HUES48 (cell line): ENCODE results near the gene GSAP.
"Not testable (repeated sequence)": the region's sequence is repeated elsewhere in the genome, so short reads cannot be mapped to it uniquely, and the experiment has no call there.

Experiments used
- H3K27ac ChIP-seq: one replicate; pipeline ENCODE4 v1.7.0; 2013; ENCODE audit warnings: low read depth, low read length, inconsistent platforms
- H3K27me3 ChIP-seq: 2 replicates; pipeline ENCODE4 v1.6.1; 2013; ENCODE audit warnings: mild to moderate bottlenecking, low read length; ENCODE audit not compliant: control insufficient read depth, insufficient read depth
- H3K36me3 ChIP-seq: 2 replicates; pipeline ENCODE4 v1.6.1; 2013; ENCODE audit warnings: low read length; ENCODE audit not compliant: control insufficient read depth, insufficient read depth
- H3K4me1 ChIP-seq: 2 replicates; pipeline ENCODE4 v1.6.1; 2013; ENCODE audit warnings: mild to moderate bottlenecking, low read length; ENCODE audit not compliant: control insufficient read depth, insufficient read depth
- H3K4me3 ChIP-seq: 2 replicates; pipeline ENCODE4 v1.5.1; 2013; ENCODE audit warnings: mild to moderate bottlenecking, low read depth, low read length
- H3K9ac ChIP-seq: 2 replicates; pipeline ENCODE4 v1.6.1; 2013; ENCODE audit warnings: mild to moderate bottlenecking, low read depth, low read length, moderate library complexity
- H3K9me3 ChIP-seq: 2 replicates; pipeline ENCODE4 v1.6.1; 2013; ENCODE audit warnings: low read length; ENCODE audit not compliant: control insufficient read depth, insufficient read depth

Gene GSAP

DNA sequence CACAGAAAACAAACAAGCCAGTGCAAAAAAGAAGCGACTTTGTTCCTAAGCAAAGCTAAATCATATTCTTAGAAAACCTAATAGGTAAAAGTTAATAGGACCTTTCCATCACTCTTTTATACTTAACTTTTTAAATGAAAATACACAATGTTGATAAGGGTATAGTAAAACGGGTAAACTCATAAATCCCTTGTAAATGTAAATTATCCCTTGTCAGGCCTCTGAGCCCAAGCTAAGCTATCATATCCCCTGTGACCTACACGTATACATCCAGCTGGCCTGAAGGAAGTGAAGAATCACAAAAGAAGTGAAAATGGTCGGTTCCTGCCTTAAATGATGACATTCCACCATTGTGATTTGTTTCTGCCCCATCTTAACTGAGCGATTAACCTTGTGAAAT, 76.4 kb downstream of the GSAP start:
- Histone ChIP-seq H3K27me3 (no peaks in the 10 kb centered on the region), H3K9ac (no peak overlapping the region), H3K27ac (no peak overlapping the region), H3K4me3 (no peak overlapping the region), H3K4me1 (no peaks in the 10 kb centered on the region), H3K36me3 (no peaks in the 10 kb centered on the region), H3K9me3 (no peaks in the 10 kb centered on the region)

DNA sequence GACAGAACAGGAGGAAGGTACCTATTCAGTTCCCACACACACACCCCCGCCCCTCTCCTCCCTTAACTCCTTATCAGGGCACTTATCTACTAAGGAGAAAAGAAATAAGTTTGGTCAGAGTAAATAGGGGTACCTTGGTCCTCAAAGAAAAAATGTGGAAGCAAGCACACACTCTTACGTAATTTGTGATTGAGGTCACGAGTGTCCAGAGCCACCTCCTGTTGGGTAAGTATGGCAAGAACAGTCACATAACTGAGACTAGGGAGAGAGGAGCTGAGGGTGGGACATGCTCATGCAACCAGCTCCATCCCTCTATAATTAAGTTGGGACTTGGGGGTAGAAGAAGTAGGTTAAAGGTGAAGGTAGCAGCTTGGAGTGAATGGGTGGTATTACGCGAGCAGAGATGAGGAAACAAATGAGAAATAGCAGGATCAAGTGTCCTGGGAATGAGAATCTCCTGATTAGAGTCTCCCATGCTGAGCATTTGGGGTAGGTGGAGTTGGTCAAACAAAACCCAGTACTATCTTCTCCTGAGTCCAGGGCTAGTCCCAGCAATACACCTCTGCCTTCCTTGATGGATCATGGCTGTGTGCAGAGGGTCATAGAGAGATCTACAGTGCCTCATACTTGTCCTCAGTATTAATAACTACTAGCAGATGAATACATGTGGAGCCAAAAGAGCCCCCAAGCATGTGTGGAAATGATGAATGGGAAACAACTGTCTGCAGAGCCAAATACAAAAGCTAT, 77.1 kb downstream of the GSAP start:
- Histone ChIP-seq H3K4me3 (no peak overlapping the region), H3K9me3 (no peaks in the 10 kb centered on the region), H3K9ac (no peak overlapping the region), H3K4me1 (no peaks in the 10 kb centered on the region), H3K27ac (no peak overlapping the region), H3K36me3 (no peaks in the 10 kb centered on the region), H3K27me3 (no peaks in the 10 kb centered on the region)

DNA sequence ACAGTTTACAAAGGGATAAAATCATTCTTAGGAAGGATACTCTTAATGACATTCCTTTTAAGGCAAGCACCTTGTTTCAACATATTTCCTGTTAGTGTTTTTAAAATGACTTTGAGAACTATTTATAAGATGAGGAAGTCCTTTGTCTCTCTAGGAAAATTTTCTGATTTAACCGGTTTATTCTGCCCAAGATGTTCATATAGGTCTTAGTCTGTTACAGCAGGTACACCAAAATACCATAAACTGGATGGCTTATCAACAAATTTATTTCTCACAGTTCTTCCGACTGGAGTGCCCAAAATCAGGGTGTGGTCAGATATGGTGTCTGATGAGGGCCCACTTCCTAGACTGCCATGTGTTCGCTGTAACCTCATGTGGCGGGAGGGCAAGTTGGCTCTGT, 77.9 kb downstream of the GSAP start:
- H3K36me3 ChIP-seq: no peaks in the 10 kb centered on the region
- H3K9me3 ChIP-seq: no peaks in the 10 kb centered on the region
- no peaks in the 10 kb centered on the region for H3K4me1 ChIP-seq
- no peaks in the 10 kb centered on the region for H3K27me3 ChIP-seq
- H3K9ac ChIP-seq: no peak overlapping the region
- H3K4me3 ChIP-seq: no peak overlapping the region
- H3K27ac ChIP-seq: no peak overlapping the region

DNA sequence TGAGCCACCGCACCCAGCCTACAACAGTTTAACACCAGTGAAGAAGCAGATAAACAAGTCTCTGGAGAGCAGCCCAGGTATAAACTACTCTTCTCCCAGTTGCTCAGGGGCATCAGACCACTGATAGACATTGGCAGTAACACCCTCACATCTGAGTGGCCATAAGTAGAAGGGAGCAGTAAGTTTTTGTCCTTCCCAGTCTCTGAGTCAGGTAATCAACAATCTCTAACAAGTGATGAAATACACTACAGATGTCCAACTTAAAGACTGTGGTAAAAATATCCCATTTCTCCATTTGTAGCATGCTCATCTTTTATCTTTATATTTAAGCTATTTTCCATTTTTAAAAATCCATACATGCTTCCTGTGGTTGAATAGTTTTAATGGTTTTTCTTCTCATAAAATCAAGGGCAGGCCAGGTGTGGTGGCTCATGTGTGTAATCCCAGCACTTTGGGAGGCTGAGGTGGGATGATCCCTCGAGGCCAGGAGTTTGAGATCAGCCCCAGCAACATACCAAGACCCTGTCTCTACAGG, 78.6 kb downstream of the GSAP start:
- no peak overlapping the region for H3K27ac ChIP-seq
- H3K36me3 ChIP-seq: no peaks in the 10 kb centered on the region
- no peaks in the 10 kb centered on the region for H3K27me3 ChIP-seq
- H3K4me3 ChIP-seq: no peak overlapping the region
- no peaks in the 10 kb centered on the region for H3K9me3 ChIP-seq
- H3K4me1 ChIP-seq: no peaks in the 10 kb centered on the region
- no peak overlapping the region for H3K9ac ChIP-seq

DNA sequence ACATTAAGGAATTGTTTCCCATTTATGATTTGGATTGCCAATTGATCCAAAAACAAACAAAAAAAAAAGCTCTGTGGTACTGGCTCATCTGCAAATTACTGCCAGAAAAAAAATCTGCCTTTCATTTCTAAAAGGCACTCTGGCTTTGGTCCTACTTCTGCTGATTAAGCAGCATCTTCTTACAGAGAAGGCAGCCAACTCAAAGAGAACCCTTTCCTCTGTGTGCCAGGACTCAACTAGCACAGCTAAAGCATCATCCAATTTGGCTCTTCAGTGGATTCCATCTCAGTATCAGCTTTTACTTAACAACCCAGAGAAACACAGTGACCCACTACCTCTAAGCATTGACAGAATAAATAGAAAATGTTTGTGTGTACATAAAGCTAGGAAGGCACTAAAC, 80.6 kb downstream of the GSAP start:
- no peaks in the 10 kb centered on the region for H3K4me1 ChIP-seq
- H3K27me3 ChIP-seq: no peaks in the 10 kb centered on the region
- H3K36me3 ChIP-seq: no peaks in the 10 kb centered on the region
- H3K9ac ChIP-seq: no peak overlapping the region
- no peak overlapping the region for H3K4me3 ChIP-seq
- no peaks in the 10 kb centered on the region for H3K9me3 ChIP-seq
- no peak overlapping the region for H3K27ac ChIP-seq

DNA sequence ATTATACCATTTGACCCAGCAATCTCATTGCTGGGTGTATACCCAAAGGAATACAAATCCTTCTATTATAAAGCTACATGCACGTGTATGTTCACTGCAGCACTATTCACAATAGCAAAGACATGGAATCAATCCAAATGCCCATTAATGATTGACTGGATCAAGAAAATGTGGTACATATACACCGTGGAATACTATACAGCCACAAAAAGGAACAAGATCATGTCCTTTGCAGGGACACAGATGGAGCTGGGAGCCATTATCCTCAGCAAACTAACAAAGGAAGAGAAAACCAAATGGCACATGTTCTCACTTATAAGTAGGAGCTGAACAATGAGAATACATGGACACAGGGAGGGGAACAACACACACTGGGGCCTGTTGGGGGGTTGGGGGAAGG, 82.1 kb downstream of the GSAP start:
- H3K4me3 ChIP-seq, H3K27ac ChIP-seq, H3K9me3 ChIP-seq, H3K4me1 ChIP-seq, H3K36me3 ChIP-seq, H3K9ac ChIP-seq, H3K27me3 ChIP-seq: not testable (repeated sequence)

DNA sequence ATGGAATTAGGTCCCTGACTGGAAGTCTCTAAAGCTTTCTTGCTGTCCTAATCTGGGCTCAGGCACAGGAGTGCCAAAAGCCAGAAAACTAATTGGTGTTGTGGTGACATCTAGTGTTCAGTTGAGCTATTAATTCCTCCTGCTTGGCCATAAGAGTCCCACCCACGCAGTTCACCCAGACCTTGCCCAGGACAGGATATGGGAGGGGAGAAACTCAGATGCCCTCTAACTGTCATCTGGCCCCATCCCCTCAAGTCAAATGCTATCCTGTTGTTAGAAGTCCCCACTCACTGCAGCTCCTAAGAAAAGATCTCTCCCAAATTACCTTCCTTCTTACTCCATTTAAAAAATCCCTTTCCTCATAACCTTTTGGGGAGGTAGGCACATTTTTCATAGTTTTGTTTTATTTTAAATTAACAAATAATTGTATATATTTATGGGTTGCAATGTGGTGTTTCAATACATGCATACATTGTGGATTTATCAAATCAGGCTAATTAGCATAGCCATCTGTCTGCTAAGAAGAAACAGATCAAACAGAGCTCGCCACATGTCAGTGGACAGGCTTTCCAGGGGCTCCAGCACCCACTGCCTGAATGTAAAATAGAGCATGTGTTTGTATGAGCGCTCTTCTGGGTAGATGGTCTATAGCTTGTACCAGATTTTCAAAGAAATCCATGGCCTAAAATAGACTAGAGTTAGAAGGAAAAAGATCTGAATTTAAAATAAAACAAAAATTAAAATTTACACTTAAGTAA, 84.0 kb downstream of the GSAP start:
- H3K36me3 ChIP-seq: no peaks in the 10 kb centered on the region
- no peak overlapping the region for H3K27ac ChIP-seq
- peaks cover 7% of the 10 kb centered on the region; the same call in 1 of the 2 replicates for H3K4me1 ChIP-seq
- no peak overlapping the region for H3K9ac ChIP-seq
- H3K4me3 ChIP-seq: no peak overlapping the region
- H3K27me3 ChIP-seq: no peaks in the 10 kb centered on the region
- H3K9me3 ChIP-seq: no peaks in the 10 kb centered on the region

DNA sequence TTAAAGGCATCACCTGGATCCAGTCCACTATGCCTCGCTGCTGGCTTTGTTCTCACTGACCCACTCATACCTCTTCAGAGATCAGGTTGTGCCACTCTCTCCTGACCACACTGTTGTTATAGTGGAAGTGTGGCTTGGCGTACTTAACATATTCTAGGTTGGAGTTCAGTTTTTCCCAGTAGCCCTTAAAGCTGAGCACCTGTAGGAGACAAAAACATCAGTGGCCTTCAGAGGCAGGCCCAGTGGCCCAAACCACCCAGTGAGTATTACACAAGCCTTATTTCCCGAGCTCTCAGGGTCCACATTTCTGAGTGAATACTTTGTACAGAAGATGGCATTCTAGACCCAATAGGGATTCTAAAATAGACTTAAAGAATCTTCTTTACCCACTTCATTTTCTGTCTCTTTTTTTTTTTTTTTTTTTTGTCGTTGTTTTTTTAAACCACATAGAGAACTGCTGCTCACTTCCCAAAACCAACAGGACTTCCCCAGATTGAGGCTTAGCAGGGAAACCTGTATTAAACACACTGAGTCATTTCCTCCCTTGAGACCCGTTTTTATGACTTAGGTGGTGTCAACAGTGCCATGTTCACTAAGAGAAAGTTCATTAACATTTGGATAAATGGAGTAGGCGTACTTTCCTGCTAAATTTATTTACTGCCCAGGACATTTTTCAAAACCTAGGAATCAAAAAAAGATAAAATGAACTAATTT, 85.8 kb downstream of the GSAP start:
- Histone ChIP-seq H3K4me3 (no peak overlapping the region), H3K36me3 (no peaks in the 10 kb centered on the region), H3K27me3 (no peaks in the 10 kb centered on the region), H3K27ac (no peak overlapping the region), H3K9me3 (no peaks in the 10 kb centered on the region), H3K4me1 (peaks cover 10% of the 10 kb centered on the region; the same call in 1 of the 2 replicates), H3K9ac (no peak overlapping the region)

DNA sequence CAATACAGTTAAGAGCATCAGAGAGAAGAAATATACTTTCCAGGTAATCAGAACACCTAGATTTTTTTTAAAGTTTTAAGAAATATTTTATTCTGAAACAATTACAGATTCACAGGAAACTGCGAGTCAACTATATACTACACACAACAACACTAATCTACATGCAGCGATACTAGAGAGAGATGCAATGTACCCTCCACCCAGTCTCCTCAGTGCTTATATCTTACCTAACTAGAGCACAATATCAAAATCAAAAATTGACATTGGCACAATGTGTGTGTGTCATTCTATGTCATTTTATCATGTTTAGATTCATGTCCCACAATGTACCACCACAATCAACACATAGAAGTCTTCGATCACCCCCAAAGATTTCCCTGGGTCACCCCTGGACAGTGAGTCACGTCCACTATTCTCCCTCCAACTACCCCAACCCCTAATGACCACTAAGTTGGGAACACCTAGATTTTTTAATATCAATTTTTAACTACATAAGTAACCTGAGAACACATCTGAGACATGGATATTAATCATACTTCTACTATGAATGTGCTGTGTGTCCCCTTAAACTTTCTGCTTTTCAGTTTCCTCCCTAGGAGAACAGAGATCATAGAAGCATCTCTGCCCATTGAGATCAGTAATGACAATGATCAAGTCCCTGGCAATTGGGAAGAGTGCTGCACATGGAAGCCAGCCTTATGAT, 86.5 kb downstream of the GSAP start:
- Histone ChIP-seq H3K27me3 (no peaks in the 10 kb centered on the region), H3K36me3 (no peaks in the 10 kb centered on the region), H3K4me3 (no peak overlapping the region), H3K27ac (no peak overlapping the region), H3K9ac (no peak overlapping the region), H3K9me3 (no peaks in the 10 kb centered on the region), H3K4me1 (peaks cover 10% of the 10 kb centered on the region; the same call in 1 of the 2 replicates)

DNA sequence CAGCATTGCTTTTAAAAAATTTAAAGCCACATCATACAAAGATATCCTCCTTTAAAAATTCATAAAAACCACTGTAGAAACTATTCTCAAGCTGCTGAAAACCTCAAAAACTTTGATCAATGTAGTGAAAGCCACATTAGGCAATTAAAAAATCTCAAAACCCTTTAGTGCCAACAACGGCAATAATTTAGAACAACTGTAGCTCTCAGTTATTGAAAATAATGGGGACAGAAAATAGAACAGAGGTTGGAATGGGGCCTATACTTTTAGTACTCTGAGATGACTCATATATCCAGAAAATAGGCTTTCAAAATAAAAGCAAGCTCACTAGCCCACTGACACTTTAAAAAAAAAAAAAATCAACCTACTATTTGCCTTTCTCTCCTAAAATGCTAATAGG, 87.5 kb downstream of the GSAP start:
- no peaks in the 10 kb centered on the region for H3K9me3 ChIP-seq
- no peak overlapping the region for H3K4me3 ChIP-seq
- H3K9ac ChIP-seq: no peak overlapping the region
- peaks cover 10% of the 10 kb centered on the region; the same call in 1 of the 2 replicates for H3K4me1 ChIP-seq
- H3K27ac ChIP-seq: no peak overlapping the region
- H3K27me3 ChIP-seq: no peaks in the 10 kb centered on the region
- no peaks in the 10 kb centered on the region for H3K36me3 ChIP-seq
